GM18520 (cell line): ENCODE results near the gene SPHKAP.
"Not testable (repeated sequence)": the region's sequence is repeated elsewhere in the genome, so short reads cannot be mapped to it uniquely, and the experiment has no call there.

Experiments used
- ATAC-seq: cut with Tn5 transposase; IDR thresholded peaks from one replicate; pipeline ENCODE4 v1.9.1; 2021; ENCODE audit not compliant: unreplicated experiment

The SPHKAP gene

GRCh38 chr2:228104215-228104614 is 77.3 kb downstream of the SPHKAP start:
- no peak for ATAC-seq

GRCh38 chr2:228103379-228103778 is 78.1 kb downstream of the SPHKAP start:
- ATAC-seq = no peak

GRCh38 chr2:228102949-228103348 is 78.5 kb downstream of the SPHKAP start:
- no peak for ATAC-seq

- no peak for ATAC-seq
Measured at GRCh38 chr2:228094377-228094921, 87.0 kb downstream of the SPHKAP start.

- no peak for ATAC-seq
Measured at GRCh38 chr2:228092056-228092455, 89.4 kb downstream of the SPHKAP start.

- no peak for ATAC-seq
Measured at GRCh38 chr2:228086561-228086960, 94.9 kb downstream of the SPHKAP start.

- ATAC-seq = no peak
Measured at GRCh38 chr2:228084717-228085116, 96.8 kb downstream of the SPHKAP start.

- ATAC-seq = no peak
Measured at GRCh38 chr2:228083131-228083530, 98.4 kb downstream of the SPHKAP start.

- ATAC-seq = no peak
Measured at GRCh38 chr2:228082571-228082970, 98.9 kb downstream of the SPHKAP start.

GRCh38 chr2:228079194-228079593 is 102.3 kb downstream of the SPHKAP start:
- ATAC-seq = no peak

GRCh38 chr2:228076695-228077094 is 104.8 kb downstream of the SPHKAP start:
- ATAC-seq = not testable (repeated sequence)

GRCh38 chr2:228072669-228073068 is 108.8 kb downstream of the SPHKAP start:
- no peak for ATAC-seq

GRCh38 chr2:228067309-228067708 is 114.2 kb downstream of the SPHKAP start:
- no peak for ATAC-seq

GRCh38 chr2:228066126-228066798 is 115.2 kb downstream of the SPHKAP start:
- no peak for ATAC-seq

- ATAC-seq = no peak
Measured at GRCh38 chr2:228065686-228066085, 115.8 kb downstream of the SPHKAP start.

GRCh38 chr2:228064796-228065315 is 116.6 kb downstream of the SPHKAP start:
- ATAC-seq = no peak

- no peak for ATAC-seq
Measured at GRCh38 chr2:228064024-228064423, 117.5 kb downstream of the SPHKAP start.

GRCh38 chr2:228063558-228063957 is 117.9 kb downstream of the SPHKAP start:
- peak; percentile 85 for ATAC-seq

- no peak for ATAC-seq
Measured at GRCh38 chr2:228059735-228060134, 121.8 kb downstream of the SPHKAP start.

- ATAC-seq = no peak
Measured at GRCh38 chr2:228056293-228057097, 125.0 kb downstream of the SPHKAP start.

GRCh38 chr2:228048838-228049490 is 132.5 kb downstream of the SPHKAP start:
- no peak for ATAC-seq
